GM12801 (cell line): ENCODE measurements around the gene ZBTB1.

ENCODE experiments used
- TF ChIP-seq, protein P1 (sequence below): IDR thresholded peaks from one replicate; pipeline ENCODE4 v1.5.1; 2011; ENCODE audit warnings: control low read depth; ENCODE audit not compliant: insufficient read length; ENCODE audit errors: extremely low read depth

Gene ZBTB1

DNA sequence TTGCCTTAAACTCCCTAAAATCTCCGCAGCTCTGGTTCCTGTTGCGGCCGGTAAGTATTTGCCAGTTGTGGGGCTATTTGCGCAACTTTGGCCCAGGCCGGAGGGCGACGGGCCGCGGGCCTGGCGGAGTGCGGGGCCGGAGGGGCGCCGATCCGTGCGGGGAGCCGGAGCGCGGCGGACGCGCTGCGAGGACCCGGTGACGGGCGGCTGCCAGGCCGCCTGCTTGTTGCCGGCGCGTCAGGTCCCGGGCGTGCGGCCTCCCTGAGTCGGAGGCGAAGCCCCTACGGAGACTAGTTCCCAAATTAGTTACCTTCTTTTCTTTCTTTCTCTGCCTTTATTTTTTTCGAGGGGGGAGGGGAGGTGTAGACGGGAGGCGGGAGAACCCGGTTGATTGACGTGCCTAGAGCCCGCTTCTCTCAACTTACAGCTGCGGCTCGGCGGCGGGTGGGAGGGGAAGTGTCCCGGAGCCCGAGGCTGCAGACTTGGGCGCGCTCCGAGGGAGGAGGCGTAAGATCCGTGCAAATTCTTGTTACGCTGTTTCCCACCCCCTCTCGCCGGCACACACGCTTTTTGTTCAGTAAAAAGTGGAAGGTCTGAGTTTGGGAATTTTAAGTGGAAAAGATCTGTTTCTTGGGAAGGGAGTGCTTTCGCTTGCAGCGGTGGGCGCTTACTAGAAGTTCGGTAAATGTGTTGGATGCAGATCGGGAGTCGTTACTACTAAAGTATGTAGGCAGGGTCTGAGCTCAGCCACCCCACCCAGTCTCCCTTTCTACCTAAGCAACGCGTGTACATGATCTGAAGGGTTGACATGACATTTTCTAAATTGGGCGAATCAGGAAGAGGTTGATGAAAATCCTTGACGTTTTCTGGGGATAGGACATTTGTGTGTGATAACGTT lies 576 bp downstream of the ZBTB1 start:
- TF ChIP-seq, protein P1, sequence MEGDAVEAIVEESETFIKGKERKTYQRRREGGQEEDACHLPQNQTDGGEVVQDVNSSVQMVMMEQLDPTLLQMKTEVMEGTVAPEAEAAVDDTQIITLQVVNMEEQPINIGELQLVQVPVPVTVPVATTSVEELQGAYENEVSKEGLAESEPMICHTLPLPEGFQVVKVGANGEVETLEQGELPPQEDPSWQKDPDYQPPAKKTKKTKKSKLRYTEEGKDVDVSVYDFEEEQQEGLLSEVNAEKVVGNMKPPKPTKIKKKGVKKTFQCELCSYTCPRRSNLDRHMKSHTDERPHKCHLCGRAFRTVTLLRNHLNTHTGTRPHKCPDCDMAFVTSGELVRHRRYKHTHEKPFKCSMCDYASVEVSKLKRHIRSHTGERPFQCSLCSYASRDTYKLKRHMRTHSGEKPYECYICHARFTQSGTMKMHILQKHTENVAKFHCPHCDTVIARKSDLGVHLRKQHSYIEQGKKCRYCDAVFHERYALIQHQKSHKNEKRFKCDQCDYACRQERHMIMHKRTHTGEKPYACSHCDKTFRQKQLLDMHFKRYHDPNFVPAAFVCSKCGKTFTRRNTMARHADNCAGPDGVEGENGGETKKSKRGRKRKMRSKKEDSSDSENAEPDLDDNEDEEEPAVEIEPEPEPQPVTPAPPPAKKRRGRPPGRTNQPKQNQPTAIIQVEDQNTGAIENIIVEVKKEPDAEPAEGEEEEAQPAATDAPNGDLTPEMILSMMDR: no peak

DNA sequence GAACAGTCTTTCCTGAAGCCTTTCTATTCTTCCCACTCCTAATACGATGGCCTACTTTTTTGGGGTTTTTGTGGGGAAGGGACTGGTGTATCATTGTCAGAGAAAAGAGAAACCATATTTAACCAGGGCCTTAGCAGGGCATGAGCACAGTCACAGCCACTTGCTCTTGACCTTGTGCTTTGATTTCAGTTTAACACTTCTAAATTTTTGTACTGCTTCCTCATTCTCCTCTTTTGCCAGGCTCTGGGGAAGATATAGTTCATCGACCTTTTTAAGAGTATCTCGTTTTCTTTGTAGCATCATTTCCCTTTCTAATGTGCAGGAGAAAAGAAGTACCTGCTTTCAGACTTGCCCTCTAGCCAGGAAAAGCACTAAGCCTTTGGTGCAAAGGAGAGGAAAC lies 2.2 kb downstream of the ZBTB1 start:
- TF ChIP-seq, protein P1: no peak

DNA sequence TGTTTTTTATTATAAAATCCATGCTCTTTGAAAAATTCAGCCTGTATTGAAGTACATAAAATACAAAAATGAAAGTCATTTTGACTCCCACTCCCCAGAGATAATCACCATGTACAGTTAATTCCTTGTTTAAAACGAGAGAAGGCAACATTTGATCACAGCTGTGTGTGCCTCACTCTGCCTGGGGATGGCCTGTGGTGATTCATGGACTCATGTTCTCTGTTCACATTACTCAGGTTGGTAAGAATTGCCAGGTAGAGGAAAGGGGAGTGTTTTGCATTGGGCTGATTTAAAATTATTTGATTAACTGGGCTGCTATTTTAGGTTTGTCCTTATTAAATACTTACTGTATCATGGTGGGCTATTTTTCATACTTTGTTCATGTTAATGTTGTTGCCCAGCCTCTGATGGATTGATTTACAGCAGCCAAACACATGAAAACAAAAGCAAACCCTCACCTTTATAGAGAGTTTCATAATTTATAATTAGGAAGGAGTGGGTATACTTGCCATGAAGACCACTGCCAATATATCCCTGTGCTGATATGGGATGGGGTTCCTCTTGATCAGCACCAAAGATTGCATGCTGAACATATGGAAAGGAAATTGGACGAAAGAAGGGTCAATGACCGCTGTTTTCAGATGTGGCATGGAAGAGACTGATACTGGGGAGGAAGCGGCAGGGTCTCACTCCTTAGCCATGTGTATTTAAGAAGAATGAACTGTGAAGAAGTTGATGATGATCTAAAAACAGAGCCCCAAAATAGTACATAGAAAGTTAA lies 3.0 kb downstream of the ZBTB1 start:
- TF ChIP-seq, protein P1: no peak

DNA sequence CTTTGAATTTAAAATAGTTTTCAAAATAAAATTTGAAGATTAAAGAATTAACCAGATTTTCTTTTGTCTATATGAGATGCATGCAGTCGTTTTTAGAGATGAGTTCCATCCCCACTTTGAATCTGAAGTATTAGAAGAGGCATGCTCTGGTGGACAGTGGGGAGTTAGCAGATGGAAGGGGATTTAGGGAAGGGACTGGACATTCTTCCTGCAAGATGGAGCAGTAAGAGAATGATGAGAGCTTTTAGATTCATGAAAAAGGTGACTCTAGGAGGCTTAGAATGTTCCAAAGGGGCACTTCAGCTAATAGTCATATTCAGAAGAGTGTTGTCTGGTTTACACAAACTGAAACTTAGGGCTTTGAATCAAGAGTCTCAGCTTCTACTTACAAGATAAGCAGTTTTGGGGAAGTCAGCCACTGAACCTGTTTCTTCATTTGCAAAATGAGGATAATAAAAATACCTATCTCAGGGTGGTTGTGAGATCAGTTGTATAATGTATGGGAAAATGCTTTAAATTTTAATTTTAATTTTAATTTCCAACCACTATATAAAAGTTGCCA lies 3.7 kb downstream of the ZBTB1 start:
- TF ChIP-seq, protein P1: no peak

DNA sequence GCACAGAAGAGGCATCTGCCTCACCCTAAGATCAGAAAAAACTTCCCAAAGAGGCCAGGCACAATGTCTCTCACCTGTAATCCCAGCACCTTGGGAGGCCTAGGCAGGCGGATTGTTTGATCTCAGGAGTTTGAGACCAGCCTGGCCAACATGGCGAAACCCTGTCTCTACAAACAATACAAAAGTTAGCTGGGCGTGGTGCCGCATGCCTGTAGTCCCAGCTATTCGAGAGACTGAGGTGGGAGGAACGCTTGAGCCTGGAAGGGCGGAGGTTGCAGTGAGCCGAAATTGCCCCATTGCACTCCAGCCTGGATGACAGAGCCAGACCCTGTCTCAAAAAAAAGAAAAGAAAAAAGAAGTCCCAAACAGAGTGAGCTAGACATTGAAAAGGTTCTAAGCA lies 4.5 kb downstream of the ZBTB1 start:
- TF ChIP-seq, protein P1: no peak

DNA sequence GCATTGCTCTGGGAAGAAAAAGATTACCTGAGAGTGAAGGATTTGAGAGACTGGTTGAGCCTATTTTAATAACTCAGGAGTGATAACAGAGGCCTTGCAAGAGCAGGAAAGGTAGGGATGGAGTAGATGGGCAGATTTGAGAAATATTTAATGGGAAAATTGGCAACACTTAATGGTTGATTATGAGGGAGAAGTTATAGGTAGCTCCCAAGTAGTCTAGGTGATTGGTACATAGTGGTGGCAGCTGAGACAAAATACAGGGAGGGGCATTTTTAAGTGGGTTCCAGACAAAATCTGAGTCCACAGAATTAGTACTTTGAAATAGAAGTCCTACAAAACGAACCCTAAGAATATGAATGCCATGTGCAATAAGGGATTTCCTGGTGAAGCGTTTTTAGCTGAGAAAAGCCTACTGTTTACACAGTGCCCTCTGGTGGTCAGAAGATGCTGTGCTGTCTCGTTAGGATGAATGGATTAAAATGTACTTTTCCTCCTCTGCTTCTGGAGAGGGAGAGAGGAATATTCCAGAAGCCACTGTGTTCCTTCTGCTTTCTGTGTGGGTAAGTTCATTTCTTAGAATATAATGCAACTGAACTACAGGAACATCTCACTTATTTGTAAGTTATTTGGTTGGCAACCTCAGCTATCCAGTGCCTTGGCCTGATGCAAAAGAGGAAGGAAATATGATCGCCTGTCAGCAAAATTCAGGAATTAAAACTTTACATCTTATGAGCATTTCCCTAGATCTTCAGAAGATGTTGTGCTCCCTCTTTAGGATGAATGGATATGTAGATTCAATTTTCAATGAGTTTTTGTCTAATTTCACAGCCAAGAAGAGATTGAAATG lies 6.5 kb downstream of the ZBTB1 start:
- TF ChIP-seq, protein P1: peak; percentile 34
